Kidney epithelial cell (primary cell): ENCODE data around the gene CAPN10. TPM values are rescaled to one million over a fixed set of nuclear protein-coding genes. Genes with fewer than 3 reads are reported as not detected.

Source experiments
- DNase-seq: peaks from one replicate; pipeline ENCODE4 v3.0.0-alpha.2; 2010; ENCODE audit warnings: low read depth
- H3K27me3 ChIP-seq: 2 replicates; pipeline ENCODE4 v1.6.0; 2011; ENCODE audit warnings: low read length; ENCODE audit not compliant: control insufficient read depth, insufficient read depth
- H3K36me3 ChIP-seq: 2 replicates; pipeline ENCODE4 v1.5.1; 2011; ENCODE audit warnings: low read length; ENCODE audit not compliant: control insufficient read depth, insufficient read depth
- H3K4me3 ChIP-seq: 2 replicates; pipeline ENCODE4 v1.5.1; 2011; ENCODE audit warnings: low read depth, mild to moderate bottlenecking, control low read depth, low read length
- CTCF ChIP-seq: IDR thresholded peaks from 2 replicates; pipeline ENCODE4 v1.5.1; 2011; ENCODE audit warnings: mild to moderate bottlenecking, moderate library complexity, low read length, control low read depth, inconsistent platforms; ENCODE audit not compliant: insufficient read depth, poor library complexity, severe bottlenecking
- total RNA-seq: library from RNA; depleted of rRNA; stranded (reverse); fragments of >200 nt; gene quantifications from 2 replicates; pipeline ENCODE4 v1.2.3, GENCODE V29; 2015

CAPN10 gene
- total RNA-seq, 1 donor from 2014 or later, result 31.5 TPM

- DNase-seq, result no peak
- H3K27me3 ChIP-seq, result no peaks in the 10 kb centered on the region
- TF ChIP-seq CTCF, result no peak
- H3K4me3 ChIP-seq, result no peak overlapping the region
- H3K36me3 ChIP-seq, result no peaks in the 10 kb centered on the region
Measured at GRCh38 chr2:240581811-240582210, 4.7 kb upstream of the CAPN10 start.

GRCh38 chr2:240582781-240583180 is 3.8 kb upstream of the CAPN10 start:
- Histone ChIP-seq H3K4me3 (no peak overlapping the region), H3K36me3 (no peaks in the 10 kb centered on the region), H3K27me3 (no peaks in the 10 kb centered on the region)
- no peak for TF ChIP-seq CTCF
- DNase-seq, result no peak

- DNase-seq, result no peak
- Histone ChIP-seq H3K4me3 (no peak overlapping the region), H3K27me3 (no peaks in the 10 kb centered on the region), H3K36me3 (no peaks in the 10 kb centered on the region)
- TF ChIP-seq CTCF, result no peak
Measured at GRCh38 chr2:240583774-240584173, 2.8 kb upstream of the CAPN10 start.

- TF ChIP-seq CTCF, result no peak
- no peaks in the 10 kb centered on the region for H3K27me3 ChIP-seq
- no peak overlapping the region for H3K4me3 ChIP-seq
- no peak for DNase-seq
- H3K36me3 ChIP-seq, result no peaks in the 10 kb centered on the region
Measured at GRCh38 chr2:240584486-240585031, 2.0 kb upstream of the CAPN10 start.

- Histone ChIP-seq H3K27me3 (no peaks in the 10 kb centered on the region), H3K36me3 (no peaks in the 10 kb centered on the region), H3K4me3 (peak overlapping the region; percentile 71)
- DNase-seq, result no peak
- no peak for TF ChIP-seq CTCF
Measured at GRCh38 chr2:240585101-240585500, 1.4 kb upstream of the CAPN10 start.

- DNase-seq, result no peak
- Histone ChIP-seq H3K27me3 (no peaks in the 10 kb centered on the region), H3K4me3 (peak overlapping the region; percentile 71), H3K36me3 (no peaks in the 10 kb centered on the region)
- no peak for TF ChIP-seq CTCF
Measured at GRCh38 chr2:240585681-240586197, 795 bp upstream of the CAPN10 start.
